Measurements from ENCODE around the gene RGL1.
A peak's percentile ranks its signal among the peaks of the same experiment; 100 is the strongest.

RGL1 gene

DNA sequence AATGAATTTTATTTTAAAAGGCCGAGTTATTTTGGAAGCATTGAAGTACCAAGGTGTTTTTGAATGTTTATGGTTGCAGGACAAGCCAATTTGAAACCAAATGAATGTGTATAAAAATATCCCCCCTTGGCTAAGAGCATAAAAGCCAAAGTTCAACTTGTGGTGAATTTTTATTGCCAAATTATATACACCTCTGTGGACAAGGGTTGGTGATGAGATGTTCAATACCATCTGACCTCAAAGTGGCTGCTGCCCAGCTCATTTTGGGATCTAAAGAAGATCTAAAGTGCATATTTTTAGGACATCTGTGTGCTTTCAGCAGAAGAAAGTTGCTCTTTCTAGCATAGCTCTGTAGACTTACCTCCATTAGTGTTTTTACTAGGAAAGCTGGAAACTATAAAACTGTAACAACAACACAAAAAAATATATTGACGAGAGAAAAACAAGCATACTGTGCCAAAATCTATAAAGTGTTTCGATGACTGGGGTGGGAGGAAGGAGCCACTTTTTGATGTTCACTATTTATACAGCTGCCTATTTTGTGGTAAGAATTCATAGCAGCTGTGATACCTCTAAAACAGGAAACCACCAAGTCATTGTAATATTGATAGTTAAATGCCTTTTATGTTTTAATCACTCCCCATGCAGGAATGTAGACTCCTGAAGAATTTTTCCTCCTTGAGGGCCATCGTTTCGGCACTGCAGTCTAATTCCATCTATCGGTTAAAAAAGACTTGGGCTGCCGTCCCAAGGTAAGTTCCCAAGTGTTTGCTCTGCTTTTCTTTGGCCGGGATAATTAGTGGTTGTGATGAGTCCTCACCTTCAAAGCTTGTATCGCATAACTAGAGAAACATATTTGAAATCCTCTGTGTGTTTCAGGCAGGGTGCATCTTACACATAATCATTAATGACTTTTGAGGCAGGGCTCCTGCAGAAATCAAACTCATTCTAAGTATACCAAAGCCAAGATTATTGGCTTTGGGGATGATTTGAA, 83.2 kb downstream of the RGL1 start:
- no peak for DNase-seq (ENCODE audit: low spot score)
- no peak for FAIRE-seq

DNA sequence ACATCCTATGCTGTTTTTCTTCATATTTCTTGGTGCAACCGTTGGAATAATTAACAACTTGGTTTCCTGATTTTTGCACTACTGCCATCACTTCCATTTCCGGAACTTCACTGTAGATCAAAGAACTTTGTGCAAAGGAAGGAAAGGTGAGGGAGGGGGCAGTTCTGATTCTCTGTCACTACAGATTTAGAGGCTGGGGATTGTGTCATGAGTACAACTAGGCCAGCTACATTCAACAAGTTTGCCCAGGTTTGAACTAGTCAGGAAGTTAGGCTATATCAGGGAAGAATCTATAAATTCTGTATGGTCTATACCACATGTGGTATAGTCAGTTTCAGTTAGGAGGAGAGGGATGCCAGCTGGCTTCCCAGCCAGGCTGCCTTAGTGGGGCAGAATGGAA, 84.2 kb downstream of the RGL1 start:
- DNase-seq (ENCODE audit: low spot score) (no peak), FAIRE-seq (no peak)

DNA sequence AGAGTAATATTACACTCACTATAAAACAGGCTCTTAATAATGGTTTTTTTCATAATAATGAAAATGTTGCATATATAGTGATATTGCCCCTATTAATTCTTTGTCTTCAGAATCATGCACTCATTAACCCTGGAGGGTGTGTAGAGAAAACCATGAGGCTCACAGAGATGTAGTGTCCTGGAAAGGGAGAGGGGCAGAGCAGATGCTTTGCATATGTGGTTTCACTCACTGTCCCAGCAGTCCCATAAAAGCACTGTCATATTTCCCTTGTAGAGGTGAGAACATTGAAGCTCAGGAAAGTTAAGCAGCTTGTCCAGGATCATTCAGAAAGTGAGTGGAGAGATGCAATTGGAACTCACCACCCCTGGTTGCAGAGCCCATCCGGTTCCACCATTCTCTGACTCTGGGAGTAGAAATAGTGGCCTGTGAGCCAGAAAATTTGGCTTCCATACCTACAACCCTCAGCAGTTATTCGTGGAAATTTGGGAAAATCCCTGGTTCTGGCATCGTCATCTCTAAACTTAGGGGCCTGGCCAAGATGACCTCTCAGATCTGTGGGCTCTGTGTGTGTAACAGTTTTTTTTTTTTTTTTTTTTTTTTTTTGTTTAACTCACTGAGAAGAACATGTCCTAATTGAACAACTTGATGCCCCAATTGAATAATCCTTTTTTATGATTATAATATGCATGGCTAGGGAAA, 86.4 kb downstream of the RGL1 start:
- no peak for DNase-seq (ENCODE audit: low spot score)
- no peak for FAIRE-seq

DNA sequence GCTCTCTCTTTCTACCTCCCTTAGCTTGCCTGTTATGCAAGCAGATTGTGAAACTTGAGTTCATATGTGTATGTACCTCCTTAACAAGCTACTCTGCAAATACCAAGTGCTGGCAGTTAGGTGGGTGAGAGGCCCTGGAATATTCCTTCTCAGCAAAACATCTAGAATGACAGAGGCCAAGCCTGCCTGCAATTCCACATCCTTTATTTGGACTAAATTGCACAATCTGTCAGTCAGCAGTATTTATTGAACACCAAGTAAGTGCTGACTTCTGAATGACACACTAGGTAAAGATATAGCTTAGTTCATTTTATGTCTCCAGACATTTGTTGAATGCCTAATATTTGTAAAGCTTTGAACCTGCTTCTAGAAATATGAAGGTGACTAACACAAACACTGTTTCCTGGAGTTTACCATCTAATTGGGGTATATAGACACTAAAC, 87.5 kb downstream of the RGL1 start:
- no peak for FAIRE-seq
- DNase-seq (ENCODE audit: low spot score): no peak

DNA sequence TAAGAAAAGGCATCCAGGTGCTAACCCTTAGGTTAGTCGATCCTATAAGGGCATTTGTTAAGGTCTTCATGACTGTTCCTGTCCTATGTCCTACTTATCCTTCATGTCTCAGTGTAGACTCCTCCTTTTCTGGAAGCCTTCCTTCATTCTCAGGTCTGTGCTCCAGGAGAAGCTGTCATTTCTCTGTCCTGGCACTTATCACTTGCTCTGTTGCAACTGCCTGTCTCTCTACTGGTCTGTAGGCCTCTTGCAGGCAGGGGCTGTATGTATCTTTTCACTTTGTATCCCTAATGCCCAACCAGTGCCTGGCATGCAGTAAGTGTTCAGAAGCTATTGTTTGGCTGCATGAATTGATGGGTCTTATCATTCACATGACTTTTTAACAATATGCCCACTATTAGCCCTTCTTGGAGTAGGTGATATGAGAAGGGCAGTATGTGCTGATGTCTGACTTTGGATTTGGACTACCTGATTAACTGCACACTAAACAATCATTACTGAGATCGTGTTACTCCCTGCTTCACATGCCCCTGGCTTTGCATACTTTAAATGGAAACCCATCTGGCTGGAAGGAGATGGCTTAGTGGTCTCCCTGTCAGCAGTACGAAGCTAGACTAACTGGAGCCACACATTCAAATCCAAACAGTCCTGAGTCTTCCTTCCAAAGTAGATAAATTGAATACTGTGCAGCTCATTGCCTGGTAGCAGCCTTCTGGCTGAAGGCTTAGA, 88.8 kb downstream of the RGL1 start:
- FAIRE-seq: no peak
- DNase-seq (ENCODE audit: low spot score): no peak

DNA sequence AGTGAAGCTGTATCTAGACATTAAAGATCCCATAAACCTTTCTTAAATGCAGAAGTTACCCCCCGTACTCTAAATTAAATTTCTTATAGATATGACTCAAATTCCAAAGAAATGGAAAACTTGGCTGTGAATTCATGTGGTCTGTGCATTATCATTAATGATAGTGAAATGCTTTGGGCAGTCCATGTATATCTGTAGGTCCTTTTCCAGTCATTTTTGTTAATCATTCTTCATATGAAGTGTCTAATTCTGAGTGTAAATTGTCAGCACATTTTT, 89.3 kb downstream of the RGL1 start:
- no peak for FAIRE-seq

DNA sequence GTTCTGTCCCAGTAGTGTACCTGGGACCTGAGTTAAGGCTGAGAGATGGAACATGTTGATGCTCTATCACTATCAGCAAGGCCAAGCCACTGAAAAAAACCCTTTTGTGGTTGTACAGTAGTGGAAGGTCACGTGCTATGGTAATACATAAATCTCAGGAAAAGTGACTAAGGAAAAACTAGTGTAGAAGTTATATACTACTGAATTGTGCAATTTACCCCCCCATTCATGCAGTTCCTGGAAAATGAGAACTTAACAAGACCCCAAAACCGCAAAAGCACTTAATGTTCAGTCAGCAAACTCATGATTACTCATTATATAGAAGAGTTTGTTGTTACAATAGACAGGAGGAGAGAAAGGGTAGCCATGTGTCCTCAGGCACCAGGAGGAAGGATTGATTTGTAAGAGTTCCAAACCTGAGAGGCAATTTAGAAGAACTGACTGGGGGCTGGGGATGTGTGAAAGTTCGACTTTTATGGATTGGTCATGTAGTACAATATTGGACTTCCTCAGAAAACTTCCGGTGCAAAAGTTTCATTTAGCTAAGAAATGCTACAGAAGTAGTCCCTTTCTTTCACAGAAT, 91.6 kb downstream of the RGL1 start:
- peak; percentile 55 for DNase-seq (ENCODE audit: low spot score)
- no peak for FAIRE-seq

More for the DNA sequence above, 89.3 kb downstream of the RGL1 start:
- no peak for DNase-seq (ENCODE audit: low spot score)

DNA sequence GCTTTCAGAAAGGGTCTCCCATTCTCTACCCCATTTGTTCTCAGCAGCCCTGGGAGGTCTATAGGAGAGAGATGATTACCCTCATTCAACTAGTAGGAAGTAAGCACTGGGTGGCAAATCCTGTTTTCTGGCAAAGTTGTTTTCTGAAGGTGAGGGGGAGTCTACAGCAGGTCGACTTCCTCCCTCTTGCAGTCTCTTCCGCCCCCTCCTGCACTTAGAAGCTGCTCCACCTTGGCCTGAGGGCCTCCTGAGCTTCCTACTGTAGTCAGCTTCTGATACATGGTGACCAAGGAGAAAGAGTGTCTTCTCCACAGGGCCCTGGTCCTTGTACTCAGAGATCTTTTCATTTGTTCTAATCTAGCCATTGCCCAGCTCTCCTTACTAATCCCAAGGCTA, 93.1 kb downstream of the RGL1 start:
- DNase-seq (ENCODE audit: low spot score) (no peak), FAIRE-seq (no peak)

DNA sequence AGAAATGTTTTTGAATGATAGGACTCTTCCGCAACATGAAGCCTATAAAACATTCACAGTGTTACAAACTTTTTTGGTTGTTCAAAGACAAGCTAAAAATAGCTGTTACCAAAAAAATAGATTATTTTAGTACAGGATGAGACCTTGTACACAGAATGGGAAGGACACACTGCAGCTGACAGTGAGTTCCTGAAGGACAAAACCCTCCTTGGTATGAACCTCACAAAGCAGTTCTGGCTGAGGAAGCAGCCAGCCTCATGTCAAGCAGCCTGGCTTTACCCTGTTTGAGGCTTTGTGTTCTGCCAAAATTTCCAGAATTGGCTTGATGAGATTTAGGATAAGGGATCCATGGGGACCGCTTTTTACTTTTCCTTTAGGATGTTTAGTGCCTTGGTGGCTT, 93.7 kb downstream of the RGL1 start:
- DNase-seq (ENCODE audit: low spot score): no peak
- FAIRE-seq: no peak

DNA sequence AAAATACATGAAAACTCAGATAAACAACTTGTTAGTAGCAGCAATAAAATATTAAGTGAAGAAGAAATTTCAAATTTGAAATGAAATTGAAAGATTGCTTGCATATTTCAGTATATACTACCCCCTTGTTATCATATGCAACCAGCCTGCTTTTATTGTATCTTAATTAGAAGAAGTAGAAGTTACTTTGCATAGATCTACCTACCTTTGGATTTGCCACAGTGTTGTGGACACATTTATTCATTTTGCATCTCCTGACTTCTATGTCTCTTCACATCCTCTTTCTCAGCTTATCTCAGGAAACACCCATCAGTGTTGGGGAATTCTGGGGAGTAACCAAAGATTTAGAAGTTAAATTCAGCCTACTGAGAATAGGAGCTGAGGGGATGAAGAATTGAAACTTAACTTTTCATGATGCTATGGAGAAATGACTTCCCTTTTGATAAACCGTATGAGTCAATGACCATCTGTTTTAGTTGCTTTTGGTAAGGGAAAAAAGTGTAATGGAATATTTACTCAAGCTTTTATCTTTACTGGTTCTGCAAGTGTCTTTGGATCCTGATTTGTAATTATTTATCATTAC, 96.9 kb downstream of the RGL1 start:
- DNase-seq (ENCODE audit: low spot score) (no peak), FAIRE-seq (no peak)

DNA sequence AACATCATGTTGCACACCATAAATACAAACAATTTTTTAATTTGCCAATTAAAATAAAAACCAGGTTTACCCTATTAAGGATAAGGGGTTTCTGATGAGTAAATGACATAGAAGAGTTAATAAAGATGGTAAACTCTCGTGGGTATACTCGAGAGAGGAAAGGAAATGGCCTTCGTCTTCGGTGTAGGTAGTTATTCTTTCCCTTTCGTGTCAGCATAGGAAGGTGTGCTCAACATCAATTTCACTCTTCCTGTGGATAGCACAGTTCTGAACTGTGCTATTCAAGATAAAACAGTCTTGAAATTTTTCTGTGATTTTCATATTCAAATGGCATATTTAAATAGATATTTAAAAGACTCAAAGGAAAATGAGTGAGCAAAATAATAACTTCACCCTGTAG, 98.2 kb downstream of the RGL1 start:
- DNase-seq (ENCODE audit: low spot score) (no peak), FAIRE-seq (no peak)

DNA sequence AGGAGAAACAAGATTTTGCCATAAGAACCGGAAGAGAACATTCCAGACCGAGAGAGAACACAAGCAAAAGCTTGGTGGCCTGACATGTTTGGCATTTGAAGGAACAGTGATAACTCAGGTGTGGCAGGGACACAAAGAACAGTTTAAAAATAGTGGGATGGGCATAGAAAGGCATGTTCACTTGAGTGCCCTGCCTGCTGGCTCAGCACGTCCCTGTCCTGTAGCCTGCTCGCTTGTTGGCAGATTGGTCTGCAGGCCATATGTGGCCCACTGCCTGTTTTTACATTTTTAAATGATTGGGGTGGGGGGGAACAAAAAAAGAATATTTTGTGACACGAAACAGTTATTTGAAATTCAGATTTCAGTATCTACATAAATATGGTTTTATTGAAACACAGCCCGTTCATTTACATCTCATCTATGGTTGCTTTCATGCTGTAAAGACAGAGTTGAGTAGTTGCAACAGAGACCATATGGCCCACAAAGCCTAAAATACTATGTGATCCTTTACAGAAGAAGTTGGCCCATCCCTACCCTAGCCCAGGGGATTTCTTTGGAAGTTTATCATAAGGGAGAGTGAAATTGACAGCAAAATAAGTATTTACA, 100.7 kb downstream of the RGL1 start:
- FAIRE-seq (no peak), DNase-seq (ENCODE audit: low spot score) (no peak)

DNA sequence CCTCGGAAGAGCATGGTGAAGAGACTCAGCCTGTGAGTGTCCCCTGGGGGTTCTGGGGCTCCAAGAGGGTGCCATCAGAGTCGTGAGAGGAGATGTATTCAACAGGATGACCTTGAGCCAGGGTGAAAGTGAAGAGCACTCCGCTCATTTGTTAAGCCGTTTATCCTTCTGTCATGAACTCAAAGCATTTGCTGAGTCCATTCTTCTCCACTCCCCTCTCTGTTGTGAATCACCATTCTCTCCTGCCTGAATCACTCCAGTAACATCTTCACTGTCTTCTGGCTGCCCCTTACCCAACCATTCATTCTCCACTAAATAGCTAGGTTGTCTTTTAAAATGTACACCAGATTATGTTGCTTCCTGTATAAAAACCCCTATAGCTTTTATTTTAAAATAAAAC, 102.2 kb downstream of the RGL1 start:
- DNase-seq (ENCODE audit: low spot score): no peak
- FAIRE-seq: no peak

DNA sequence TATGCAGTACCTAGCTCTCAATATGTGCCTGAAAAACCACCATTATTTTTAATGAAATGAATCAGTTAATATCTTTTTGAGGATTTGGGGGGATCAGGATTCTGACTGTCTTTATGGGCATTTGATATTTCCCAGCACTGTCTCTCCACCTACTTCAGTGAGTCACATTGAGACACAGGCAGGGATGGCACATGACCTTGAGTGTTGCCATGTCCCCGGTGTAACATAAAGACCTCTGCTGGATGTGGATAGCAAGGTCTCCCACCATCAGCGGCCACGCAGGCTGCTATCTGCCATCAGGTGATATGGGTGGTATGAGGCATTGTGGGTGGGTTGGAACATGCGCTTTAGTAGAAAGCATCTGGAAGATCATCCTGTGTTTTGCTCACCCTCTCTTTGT, 103.2 kb downstream of the RGL1 start:
- FAIRE-seq (no peak), DNase-seq (ENCODE audit: low spot score) (no peak)

DNA sequence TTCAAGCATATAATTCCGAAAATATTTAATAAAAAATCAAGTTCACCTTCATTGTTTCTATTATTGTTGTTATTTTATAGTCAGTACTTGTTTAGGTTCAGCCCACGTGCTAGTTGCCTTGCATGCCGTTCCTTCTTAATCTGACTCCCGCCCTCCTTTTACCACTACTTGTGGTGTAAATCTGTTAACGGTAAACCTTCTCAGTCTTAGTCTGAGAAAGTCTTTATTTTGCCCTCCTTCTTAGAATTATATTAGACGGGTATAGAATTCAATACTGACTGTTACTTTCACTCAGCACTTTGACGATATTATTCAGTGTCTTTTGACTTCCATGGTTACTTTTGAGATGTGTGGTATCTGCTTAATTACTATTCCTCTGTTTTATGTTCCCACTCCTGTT, 104.8 kb downstream of the RGL1 start:
- no peak for FAIRE-seq
- DNase-seq (ENCODE audit: low spot score): no peak

DNA sequence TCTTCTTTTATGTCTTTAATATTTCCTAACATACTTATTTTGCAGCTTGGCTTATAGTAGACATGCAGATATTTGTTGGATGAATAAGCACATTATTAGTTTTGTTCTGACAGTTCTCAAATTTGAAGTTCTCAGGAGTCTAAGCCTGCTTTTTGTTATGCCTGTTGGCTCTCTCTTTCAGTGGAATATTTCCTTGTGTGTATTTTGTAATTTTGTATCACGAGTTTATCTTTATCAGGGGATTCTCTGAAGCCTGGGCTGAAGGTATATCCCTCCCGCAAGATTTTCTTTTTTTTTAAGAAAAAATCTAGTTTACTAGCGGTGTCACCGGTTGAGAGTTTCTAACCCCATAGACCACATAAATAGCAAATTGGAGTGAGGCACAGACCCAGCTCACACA, 105.9 kb downstream of the RGL1 start:
- FAIRE-seq (no peak), DNase-seq (ENCODE audit: low spot score) (no peak)

DNA sequence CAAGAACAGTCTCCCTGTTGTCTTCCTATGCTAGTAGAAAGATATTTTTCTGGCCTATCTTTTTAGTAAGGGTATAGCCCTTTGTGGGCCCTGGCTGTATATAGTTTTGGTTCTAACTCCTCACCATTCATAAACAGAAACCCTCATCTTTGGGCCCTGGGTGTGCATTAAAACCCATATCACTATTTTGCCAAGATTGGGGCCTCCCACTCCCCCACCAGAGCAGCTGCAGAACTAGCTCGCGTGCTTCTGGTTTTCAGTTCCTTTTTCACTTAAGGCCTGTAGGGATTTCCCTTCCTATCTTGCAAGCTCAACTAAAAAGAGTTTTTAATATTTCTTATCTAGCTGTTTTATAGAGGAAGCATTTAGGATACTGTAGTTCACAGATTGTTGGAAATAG, 106.4 kb downstream of the RGL1 start:
- DNase-seq (ENCODE audit: low spot score) (no peak), FAIRE-seq (no peak)

DNA sequence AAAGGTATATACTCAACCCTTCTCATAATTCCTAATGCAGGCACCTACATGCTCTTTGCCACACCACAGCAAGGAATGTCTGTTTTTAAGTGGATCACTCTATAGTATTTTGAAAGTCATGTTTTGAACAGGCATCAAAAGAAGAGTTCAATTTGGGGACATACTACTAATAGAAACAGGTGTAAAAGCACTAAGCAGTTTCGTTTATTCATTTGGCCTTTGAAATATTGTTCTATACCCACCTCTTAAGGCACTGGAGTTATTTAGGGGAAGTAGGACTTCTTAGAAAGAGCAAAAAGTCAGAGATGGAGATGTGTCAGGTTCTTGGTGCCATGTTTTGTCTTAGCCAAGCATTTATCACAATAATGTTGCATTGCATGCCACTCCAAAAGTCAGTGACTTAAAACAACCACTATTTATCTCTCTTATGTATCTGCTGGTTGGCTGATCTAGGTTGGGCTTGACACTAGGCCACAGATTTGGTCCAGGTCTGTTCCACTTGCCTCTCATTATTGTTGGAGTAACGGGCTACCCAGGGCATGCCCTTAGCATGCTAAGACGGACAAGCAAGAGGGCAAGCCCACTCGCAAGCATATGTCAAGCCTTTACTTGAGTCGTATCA, 107.5 kb downstream of the RGL1 start:
- DNase-seq (ENCODE audit: low spot score) (no peak), FAIRE-seq (no peak)

DNA sequence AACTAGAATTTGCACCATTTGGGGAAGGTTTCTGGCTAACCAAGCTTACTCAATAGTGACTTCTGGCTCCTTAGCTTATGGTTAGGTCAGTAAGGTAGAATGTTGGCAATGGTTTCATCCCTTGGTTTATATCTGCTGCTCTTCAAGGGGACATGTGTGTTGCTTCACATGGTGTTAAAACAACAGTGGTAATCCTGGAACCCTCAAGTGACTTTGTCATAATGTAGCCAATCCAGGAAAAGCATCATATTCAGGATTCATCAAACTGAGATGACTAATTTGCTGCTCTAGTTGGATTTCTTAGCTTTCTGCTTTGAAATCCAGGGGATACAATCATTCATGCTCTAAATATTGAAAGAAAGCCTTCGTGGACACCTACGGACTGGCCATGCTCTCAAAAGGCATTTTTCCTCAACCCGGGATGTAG, 108.7 kb downstream of the RGL1 start:
- DNase-seq (ENCODE audit: low spot score): no peak
- no peak for FAIRE-seq

DNA sequence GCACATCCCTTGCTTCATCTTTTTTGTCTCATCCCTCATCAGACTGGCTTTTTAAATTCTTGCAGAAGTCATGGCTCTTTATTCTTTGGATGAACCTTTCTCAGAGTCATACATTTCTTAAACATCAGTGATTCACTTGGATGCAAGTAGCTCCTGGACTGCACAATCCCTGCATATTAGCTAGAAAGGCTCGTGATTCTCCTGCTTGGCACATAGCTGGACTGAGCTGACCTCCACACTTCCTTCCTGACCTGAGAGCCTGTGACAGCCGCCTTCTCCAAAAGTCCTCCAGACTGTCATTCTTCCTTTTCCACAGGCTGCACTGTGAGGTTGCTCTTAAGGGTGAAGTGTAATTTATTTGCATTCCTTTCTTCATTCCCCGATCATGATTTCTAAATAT, 109.4 kb downstream of the RGL1 start:
- FAIRE-seq (no peak), DNase-seq (ENCODE audit: low spot score) (no peak)

DNA sequence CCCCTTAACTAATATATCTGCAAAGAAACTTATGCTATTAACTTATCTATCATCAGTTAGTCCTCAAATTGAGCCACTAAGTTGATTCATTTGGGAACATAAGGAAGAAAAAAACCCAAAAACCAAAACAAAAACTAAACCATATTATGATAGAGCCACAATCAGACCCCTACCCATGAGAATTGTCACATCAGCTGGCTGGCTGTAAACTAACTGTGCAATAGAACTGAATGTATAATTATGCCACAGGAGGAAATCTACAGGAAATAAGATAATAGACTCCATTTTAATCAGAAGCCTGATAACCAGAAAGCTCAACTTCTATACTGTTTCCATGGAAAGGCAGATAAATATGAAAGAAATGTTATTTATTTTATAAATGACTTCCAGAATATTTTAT, 110.0 kb downstream of the RGL1 start:
- FAIRE-seq (no peak), DNase-seq (ENCODE audit: low spot score) (no peak)

Measured in RCC 7860 (cell line).